H1 (cell line): Measurements from ENCODE around the gene PPP2R2B.

ENCODE experiments used
- CTCF ChIP-seq, 3 experiments: IDR thresholded peaks; 1 replicate in 2 of 3; 2 replicates in 1 of 3; pipeline versions ENCODE4 v1.5.1 to v1.6.1; 2011; ENCODE audit warnings: low read length in 3 of 3, mild to moderate bottlenecking in 3 of 3, inconsistent platforms in 2 of 3, low read depth in 1 of 3, moderate library complexity in 1 of 3; ENCODE audit not compliant: insufficient read depth in 1 of 3; ENCODE audit errors: control extremely low read depth in 1 of 3
- EZH2 ChIP-seq: fragments of 200-600 bp; sonication (generic); IDR thresholded peaks from 2 replicates; pipeline ENCODE4 v1.7.1; 2012; ENCODE audit warnings: low read depth, mild to moderate bottlenecking, moderate library complexity, low read length, inconsistent platforms; ENCODE audit not compliant: severe bottlenecking
- POLR2A ChIP-seq, 2 experiments: IDR thresholded peaks; 1 replicate in 1 of 2; 2 replicates in 1 of 2; pipeline ENCODE4 v1.6.1; 2011; ENCODE audit warnings: low read depth in 2 of 2, low read length in 2 of 2, mild to moderate bottlenecking in 2 of 2; ENCODE audit errors: control extremely low read depth in 1 of 2
- POLR2AphosphoS5 ChIP-seq: IDR thresholded peaks from 2 replicates; pipeline ENCODE4 v1.6.1; 2011; ENCODE audit warnings: low read depth, low read length
- TCF12 ChIP-seq: IDR thresholded peaks from 2 replicates; pipeline ENCODE4 v1.6.1; 2011; ENCODE audit warnings: low read depth, mild to moderate bottlenecking, low read length
- USF2 ChIP-seq: IDR thresholded peaks from 2 replicates; pipeline ENCODE4 v1.6.1; 2011; ENCODE audit warnings: low read length, improper control_type of control experiment

GRCh38 chr5:146549615-146550014 lies 328.9 kb downstream of the PPP2R2B start:
- no peak for TF ChIP-seq CTCF (IDR thresholded peaks at IDR 0.05; ENCODE audit: control extremely low read depth in 1 of 3, insufficient read depth in 1 of 3, low read depth in 1 of 3, low read length in 3 of 3)
- no peak for TF ChIP-seq EZH2
- TF ChIP-seq POLR2A (IDR thresholded peaks at IDR 0.05; ENCODE audit: control extremely low read depth in 1 of 2, low read depth in 2 of 2, low read length in 2 of 2) = no peak
- TF ChIP-seq TCF12 = no peak
- TF ChIP-seq POLR2AphosphoS5 = no peak
- TF ChIP-seq USF2 = no peak
